ENCODE measurements around the gene SEC22A.

GRCh38 chr3:123296836-123297626 lies 95.3 kb downstream of the SEC22A start:
- TF ChIP-seq POLR2A (IDR thresholded peaks at IDR 0.05) (no peak), CTCF (IDR thresholded peaks at IDR 0.05) (no peak)
